Measurements from ENCODE around the gene ACSM2B. TPM values are rescaled to one million over a fixed set of nuclear protein-coding genes. Genes with fewer than 3 reads are reported as not detected.
"Not testable (repeated sequence)": the region's sequence is repeated elsewhere in the genome, so short reads cannot be mapped to it uniquely, and the experiment has no call there.

The ACSM2B gene
- not detected for total RNA-seq

- not testable (repeated sequence) for H3K27ac Mint-ChIP-seq; H3K4me3 Mint-ChIP-seq; ATAC-seq (replicated peaks); H3K9me3 Mint-ChIP-seq; H3K4me1 Mint-ChIP-seq; H3K27me3 Mint-ChIP-seq; H3K36me3 Mint-ChIP-seq (ENCODE audit: low read depth)
These were observed at the start of gene ACSM2B for GRCh38 chr16:20576145-20576544. ACSM2B (minus strand) TSS chr16:20576367; CDS start chr16:20564845, 11,522 bp downstream.

GRCh38 chr16:20624882-20625807, 49.0 kb upstream of the ACSM2B start:
- Mint-ChIP-seq H3K27me3 (no peaks in the 10 kb centered on the region), H3K4me1 (no peaks in the 10 kb centered on the region), H3K27ac (no peak overlapping the region), H3K9me3 (no peaks in the 10 kb centered on the region), H3K4me3 (no peak overlapping the region), H3K36me3 (ENCODE audit: low read depth) (no peaks in the 10 kb centered on the region)
- no peak for ATAC-seq (replicated peaks)

- no peak overlapping the region for H3K4me3 Mint-ChIP-seq
- H3K27me3 Mint-ChIP-seq = no peaks in the 10 kb centered on the region
- no peak overlapping the region for H3K27ac Mint-ChIP-seq
- H3K36me3 Mint-ChIP-seq (ENCODE audit: low read depth) = no peaks in the 10 kb centered on the region
- no peaks in the 10 kb centered on the region for H3K4me1 Mint-ChIP-seq
- no peak for ATAC-seq (replicated peaks)
- no peaks in the 10 kb centered on the region for H3K9me3 Mint-ChIP-seq
These were observed 48.0 kb upstream of the ACSM2B start for GRCh38 chr16:20624205-20624604.

GRCh38 chr16:20622498-20622870, 46.3 kb upstream of the ACSM2B start:
- Mint-ChIP-seq H3K9me3 (no peaks in the 10 kb centered on the region), H3K27ac (no peak overlapping the region), H3K4me3 (no peak overlapping the region), H3K4me1 (no peaks in the 10 kb centered on the region), H3K36me3 (ENCODE audit: low read depth) (no peaks in the 10 kb centered on the region), H3K27me3 (peaks cover 5% of the 10 kb centered on the region)
- ATAC-seq (replicated peaks) = no peak

GRCh38 chr16:20621406-20621805, 45.2 kb upstream of the ACSM2B start:
- no peaks in the 10 kb centered on the region for H3K4me1 Mint-ChIP-seq
- no peak for ATAC-seq (replicated peaks)

GRCh38 chr16:20620770-20621169, 44.6 kb upstream of the ACSM2B start:
- no peak for ATAC-seq (replicated peaks)
- Mint-ChIP-seq H3K36me3 (ENCODE audit: low read depth) (no peaks in the 10 kb centered on the region), H3K27me3 (peaks cover 15% of the 10 kb centered on the region), H3K9me3 (no peaks in the 10 kb centered on the region), H3K27ac (no peak overlapping the region), H3K4me1 (no peaks in the 10 kb centered on the region), H3K4me3 (no peak overlapping the region)

More at GRCh38 chr16:20621406-20621805, 45.2 kb upstream of the ACSM2B start:
- H3K4me3 Mint-ChIP-seq = no peak overlapping the region
- H3K9me3 Mint-ChIP-seq = no peaks in the 10 kb centered on the region
- H3K27me3 Mint-ChIP-seq = peaks cover 15% of the 10 kb centered on the region
- H3K36me3 Mint-ChIP-seq (ENCODE audit: low read depth) = no peaks in the 10 kb centered on the region
- H3K27ac Mint-ChIP-seq = no peak overlapping the region

- Mint-ChIP-seq H3K36me3 (ENCODE audit: low read depth) (no peaks in the 10 kb centered on the region), H3K4me3 (no peak overlapping the region), H3K9me3 (no peaks in the 10 kb centered on the region), H3K27me3 (peaks cover 15% of the 10 kb centered on the region), H3K27ac (no peak overlapping the region), H3K4me1 (no peaks in the 10 kb centered on the region)
- no peak for ATAC-seq (replicated peaks)
These were observed 43.8 kb upstream of the ACSM2B start for GRCh38 chr16:20620003-20620402.

GRCh38 chr16:20617271-20617670, 41.1 kb upstream of the ACSM2B start:
- no peaks in the 10 kb centered on the region for H3K9me3 Mint-ChIP-seq

GRCh38 chr16:20614186-20615141, 38.3 kb upstream of the ACSM2B start:
- H3K9me3 Mint-ChIP-seq = no peaks in the 10 kb centered on the region
- H3K27ac Mint-ChIP-seq = no peak overlapping the region
- peaks cover 47% of the 10 kb centered on the region for H3K27me3 Mint-ChIP-seq
- H3K36me3 Mint-ChIP-seq (ENCODE audit: low read depth) = no peaks in the 10 kb centered on the region
- ATAC-seq (replicated peaks) = no peak
- H3K4me1 Mint-ChIP-seq = no peaks in the 10 kb centered on the region
- H3K4me3 Mint-ChIP-seq = no peak overlapping the region

More at GRCh38 chr16:20617271-20617670, 41.1 kb upstream of the ACSM2B start:
- no peak for ATAC-seq (replicated peaks)
- H3K27ac Mint-ChIP-seq = no peak overlapping the region
- no peaks in the 10 kb centered on the region for H3K36me3 Mint-ChIP-seq (ENCODE audit: low read depth)
- peaks cover 29% of the 10 kb centered on the region for H3K27me3 Mint-ChIP-seq
- no peak overlapping the region for H3K4me3 Mint-ChIP-seq
- H3K4me1 Mint-ChIP-seq = no peaks in the 10 kb centered on the region

GRCh38 chr16:20613481-20614185, 37.5 kb upstream of the ACSM2B start:
- Mint-ChIP-seq H3K4me3 (no peak overlapping the region), H3K27me3 (peaks cover 47% of the 10 kb centered on the region), H3K9me3 (no peaks in the 10 kb centered on the region), H3K27ac (no peak overlapping the region), H3K4me1 (no peaks in the 10 kb centered on the region), H3K36me3 (ENCODE audit: low read depth) (no peaks in the 10 kb centered on the region)
- no peak for ATAC-seq (replicated peaks)

- Mint-ChIP-seq H3K36me3 (ENCODE audit: low read depth) (no peaks in the 10 kb centered on the region), H3K9me3 (no peaks in the 10 kb centered on the region), H3K27ac (no peak overlapping the region), H3K4me3 (no peak overlapping the region), H3K4me1 (no peaks in the 10 kb centered on the region), H3K27me3 (peaks cover 47% of the 10 kb centered on the region)
- no peak for ATAC-seq (replicated peaks)
These were observed 36.6 kb upstream of the ACSM2B start for GRCh38 chr16:20612551-20613480.

- no peak for ATAC-seq (replicated peaks)
- no peak overlapping the region for H3K27ac Mint-ChIP-seq
- H3K27me3 Mint-ChIP-seq = peaks cover 44% of the 10 kb centered on the region
These were observed 35.9 kb upstream of the ACSM2B start for GRCh38 chr16:20611975-20612481.

GRCh38 chr16:20611350-20611902, 35.3 kb upstream of the ACSM2B start:
- no peak for ATAC-seq (replicated peaks)
- no peak overlapping the region for H3K4me3 Mint-ChIP-seq
- H3K4me1 Mint-ChIP-seq = no peaks in the 10 kb centered on the region
- H3K27ac Mint-ChIP-seq = no peak overlapping the region
- H3K9me3 Mint-ChIP-seq = no peaks in the 10 kb centered on the region
- peaks cover 39% of the 10 kb centered on the region for H3K27me3 Mint-ChIP-seq
- H3K36me3 Mint-ChIP-seq (ENCODE audit: low read depth) = no peaks in the 10 kb centered on the region

More at GRCh38 chr16:20611975-20612481, 35.9 kb upstream of the ACSM2B start:
- no peaks in the 10 kb centered on the region for H3K36me3 Mint-ChIP-seq (ENCODE audit: low read depth)
- H3K4me3 Mint-ChIP-seq = no peak overlapping the region
- H3K9me3 Mint-ChIP-seq = no peaks in the 10 kb centered on the region
- no peaks in the 10 kb centered on the region for H3K4me1 Mint-ChIP-seq

Data from activated T-helper 17 cell treated with anti-CD3 and anti-CD28 coated beads, Interleukin-2, amount 50 U/mL, for 72 hours (primary cell).